ENCODE data around the gene TMEM117. TPM values are rescaled to one million over a fixed set of nuclear protein-coding genes. Genes with fewer than 3 reads are reported as not detected.

Gene TMEM117
- total RNA-seq, 1 experiment from 2014 or later = 1.1 TPM

- Mint-ChIP-seq H3K4me1 (ENCODE audit: low read depth, unreplicated experiment) (no peaks in the 10 kb centered on the region), H3K36me3 (ENCODE audit: insufficient read depth, unreplicated experiment) (no peaks in the 10 kb centered on the region), H3K27ac (ENCODE audit: unreplicated experiment) (no peak overlapping the region), H3K9me3 (ENCODE audit: low read depth, unreplicated experiment) (no peaks in the 10 kb centered on the region), H3K27me3 (ENCODE audit: unreplicated experiment) (no peaks in the 10 kb centered on the region), H3K4me3 (ENCODE audit: low read depth, unreplicated experiment) (no peak overlapping the region)
- CTCF ChIA-PET = no interaction called here
- intact Hi-C loops (cut with micrococcal nuclease; ENCODE audit: unreplicated experiment) = no loop called here
- no peak for DNase-seq
- TF ChIP-seq CTCF (IDR thresholded peaks at IDR 0.05; ENCODE audit: unreplicated experiment) = no peak
- no TSS peak for BruUV-seq (replicated peaks)
Measured at GRCh38 chr12:43917896-43918295, 82.0 kb downstream of the TMEM117 start.

GRCh38 chr12:43921666-43922337 lies 85.9 kb downstream of the TMEM117 start:
- no peak for TF ChIP-seq CTCF (IDR thresholded peaks at IDR 0.05; ENCODE audit: unreplicated experiment)
- no peaks in the 10 kb centered on the region for H3K27me3 Mint-ChIP-seq (ENCODE audit: unreplicated experiment)
- DNase-seq = no peak
- intact Hi-C loops (cut with micrococcal nuclease; ENCODE audit: unreplicated experiment) = no loop called here
- BruUV-seq (replicated peaks) = no TSS peak
- no peaks in the 10 kb centered on the region for H3K36me3 Mint-ChIP-seq (ENCODE audit: insufficient read depth, unreplicated experiment)
- H3K27ac Mint-ChIP-seq (ENCODE audit: unreplicated experiment) = no peak overlapping the region
- CTCF ChIA-PET = no interaction called here
- H3K4me1 Mint-ChIP-seq (ENCODE audit: low read depth, unreplicated experiment) = no peaks in the 10 kb centered on the region
- H3K4me3 Mint-ChIP-seq (ENCODE audit: low read depth, unreplicated experiment) = no peak overlapping the region
- no peaks in the 10 kb centered on the region for H3K9me3 Mint-ChIP-seq (ENCODE audit: low read depth, unreplicated experiment)

- H3K4me3 Mint-ChIP-seq (ENCODE audit: low read depth, unreplicated experiment) = no peak overlapping the region
- CTCF ChIA-PET = no interaction called here
- no peaks in the 10 kb centered on the region for H3K4me1 Mint-ChIP-seq (ENCODE audit: low read depth, unreplicated experiment)
- H3K36me3 Mint-ChIP-seq (ENCODE audit: insufficient read depth, unreplicated experiment) = no peaks in the 10 kb centered on the region
- H3K9me3 Mint-ChIP-seq (ENCODE audit: low read depth, unreplicated experiment) = peaks cover 5% of the 10 kb centered on the region
- no peak for DNase-seq
- intact Hi-C loops (cut with micrococcal nuclease; ENCODE audit: unreplicated experiment) = no loop called here
- no peaks in the 10 kb centered on the region for H3K27me3 Mint-ChIP-seq (ENCODE audit: unreplicated experiment)
- TF ChIP-seq CTCF (IDR thresholded peaks at IDR 0.05; ENCODE audit: unreplicated experiment) = no peak
- H3K27ac Mint-ChIP-seq (ENCODE audit: unreplicated experiment) = no peak overlapping the region
- BruUV-seq (replicated peaks) = no TSS peak
Measured at GRCh38 chr12:43930032-43930431, 94.2 kb downstream of the TMEM117 start.

- TF ChIP-seq CTCF (IDR thresholded peaks at IDR 0.05; ENCODE audit: unreplicated experiment) = no peak
- Mint-ChIP-seq H3K27ac (ENCODE audit: unreplicated experiment) (no peak overlapping the region), H3K4me3 (ENCODE audit: low read depth, unreplicated experiment) (no peak overlapping the region), H3K27me3 (ENCODE audit: unreplicated experiment) (no peaks in the 10 kb centered on the region), H3K36me3 (ENCODE audit: insufficient read depth, unreplicated experiment) (no peaks in the 10 kb centered on the region), H3K4me1 (ENCODE audit: low read depth, unreplicated experiment) (no peaks in the 10 kb centered on the region), H3K9me3 (ENCODE audit: low read depth, unreplicated experiment) (peaks cover 5% of the 10 kb centered on the region)
- intact Hi-C loops (cut with micrococcal nuclease; ENCODE audit: unreplicated experiment) = no loop called here
- DNase-seq = no peak
- BruUV-seq (replicated peaks) = no TSS peak
- CTCF ChIA-PET = no interaction called here
Measured at GRCh38 chr12:43931187-43931586, 95.3 kb downstream of the TMEM117 start.
